Peyer's patch (tissue), 4 donors: ENCODE data around the gene ANTXR1.

Experiments
- POLR2A ChIP-seq, 2 donors: fragments of 450-650 bp; IDR thresholded peaks; one replicate each; pipeline ENCODE4 v1.5.1; 2017; ENCODE audit warnings: antibody characterized with exemption in 2 of 2, mild to moderate bottlenecking in 2 of 2, moderate library complexity in 2 of 2
- TF ChIP-seq, protein P1 (sequence below), 6 experiments: fragments of 450-650 bp in 4 of 6; fragments of 200-600 bp in 2 of 6; sonication (generic) in 1 of 6; IDR thresholded peaks; one replicate each; pipeline ENCODE4 v1.5.1; 2017 to 2019; ENCODE audit warnings: antibody characterized with exemption in 6 of 6, mild to moderate bottlenecking in 3 of 6, moderate library complexity in 1 of 6

DNA sequence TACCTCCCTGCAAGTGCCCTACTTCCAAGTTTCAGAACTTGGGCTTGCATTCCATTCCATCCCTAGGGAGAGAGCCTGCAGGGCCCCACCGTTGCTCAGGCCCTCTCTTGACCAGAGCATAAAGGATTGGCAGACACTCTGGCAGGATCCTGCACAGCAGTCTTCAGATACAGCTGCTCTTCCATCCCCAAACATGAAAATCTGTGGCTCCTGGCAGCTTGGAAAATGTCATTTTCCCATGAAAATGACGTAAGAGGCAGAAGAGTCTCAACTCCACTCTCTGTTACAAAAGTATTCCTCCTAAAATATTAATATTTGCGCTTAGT is 211.5 kb downstream of the ANTXR1 start:
- TF ChIP-seq, protein P1, sequence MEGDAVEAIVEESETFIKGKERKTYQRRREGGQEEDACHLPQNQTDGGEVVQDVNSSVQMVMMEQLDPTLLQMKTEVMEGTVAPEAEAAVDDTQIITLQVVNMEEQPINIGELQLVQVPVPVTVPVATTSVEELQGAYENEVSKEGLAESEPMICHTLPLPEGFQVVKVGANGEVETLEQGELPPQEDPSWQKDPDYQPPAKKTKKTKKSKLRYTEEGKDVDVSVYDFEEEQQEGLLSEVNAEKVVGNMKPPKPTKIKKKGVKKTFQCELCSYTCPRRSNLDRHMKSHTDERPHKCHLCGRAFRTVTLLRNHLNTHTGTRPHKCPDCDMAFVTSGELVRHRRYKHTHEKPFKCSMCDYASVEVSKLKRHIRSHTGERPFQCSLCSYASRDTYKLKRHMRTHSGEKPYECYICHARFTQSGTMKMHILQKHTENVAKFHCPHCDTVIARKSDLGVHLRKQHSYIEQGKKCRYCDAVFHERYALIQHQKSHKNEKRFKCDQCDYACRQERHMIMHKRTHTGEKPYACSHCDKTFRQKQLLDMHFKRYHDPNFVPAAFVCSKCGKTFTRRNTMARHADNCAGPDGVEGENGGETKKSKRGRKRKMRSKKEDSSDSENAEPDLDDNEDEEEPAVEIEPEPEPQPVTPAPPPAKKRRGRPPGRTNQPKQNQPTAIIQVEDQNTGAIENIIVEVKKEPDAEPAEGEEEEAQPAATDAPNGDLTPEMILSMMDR (IDR thresholded peaks at IDR 0.05), result no peak
- no peak for TF ChIP-seq POLR2A (IDR thresholded peaks at IDR 0.05)
